Calu3 (cell line): Measurements from ENCODE around the gene SLC25A26. TPM values are rescaled to one million over a fixed set of nuclear protein-coding genes. Genes with fewer than 3 reads are reported as not detected.

Experiments used
- BruUV-seq: library from RNA; stranded (reverse); fragments of 400-500 nt; replicated peaks from 2 replicates; lab custom pipeline; 2021; lab: Mats Ljungman, UMichigan
- CTCF ChIA-PET: fragments of 300-600 bp; sonication (Branson Sonifier 250); formaldehyde crosslinking; loops from one replicate; lab custom pipeline; 2022; ENCODE audit warnings: antibody characterized with exemption; lab: Charles Lee
- DNase-seq: peaks from one replicate; pipeline ENCODE4 v3.0.0; 2022
- H3K27ac Mint-ChIP-seq: one replicate; pipeline ENCODE4 v1.8.0; 2022; ENCODE audit warnings: mixed read lengths; ENCODE audit not compliant: unreplicated experiment
- H3K27me3 Mint-ChIP-seq: one replicate; pipeline ENCODE4 v1.8.0; 2022; ENCODE audit warnings: mixed read lengths; ENCODE audit not compliant: unreplicated experiment
- H3K36me3 Mint-ChIP-seq: one replicate; pipeline ENCODE4 v1.8.0; 2022; ENCODE audit warnings: mild to moderate bottlenecking, moderate library complexity, mixed read lengths; ENCODE audit not compliant: insufficient read depth, unreplicated experiment
- H3K4me1 Mint-ChIP-seq: one replicate; pipeline ENCODE4 v1.8.0; 2022; ENCODE audit warnings: mild to moderate bottlenecking, low read depth, mixed read lengths; ENCODE audit not compliant: unreplicated experiment
- H3K4me3 Mint-ChIP-seq: one replicate; pipeline ENCODE4 v1.8.0; 2022; ENCODE audit warnings: mild to moderate bottlenecking, low read depth, moderate library complexity, mixed read lengths; ENCODE audit not compliant: unreplicated experiment
- H3K9me3 Mint-ChIP-seq: one replicate; pipeline ENCODE4 v1.8.0; 2022; ENCODE audit warnings: low read depth, mixed read lengths; ENCODE audit not compliant: unreplicated experiment
- CTCF ChIP-seq: fragments of 200-600 bp; IDR thresholded peaks from one replicate; pipeline ENCODE4 v1.8.0; 2022; ENCODE audit warnings: antibody characterized with exemption; ENCODE audit not compliant: unreplicated experiment
- intact Hi-C: fragments of 100-400 bp; cut with micrococcal nuclease; formaldehyde crosslinking; loops from one replicate; pipeline ENCODE4 v1.10.0; 2022; ENCODE audit not compliant: unreplicated experiment
- total RNA-seq: library from RNA; stranded (reverse); gene quantifications from 2 replicates; pipeline ENCODE4 v1.2.3, GENCODE V29; 2022

Gene SLC25A26
- total RNA-seq, 1 experiment from 2014 or later = 15.8 TPM

GRCh38 chr3:66322436-66322835, 101.6 kb downstream of the SLC25A26 start:
- Mint-ChIP-seq H3K27ac (no peak overlapping the region), H3K4me3 (no peak overlapping the region), H3K4me1 (peaks cover 13% of the 10 kb centered on the region), H3K9me3 (no peaks in the 10 kb centered on the region), H3K27me3 (no peaks in the 10 kb centered on the region), H3K36me3 (no peaks in the 10 kb centered on the region)
- BruUV-seq = no TSS peak
- intact Hi-C loops = no loop called here
- no peak for TF ChIP-seq CTCF
- CTCF ChIA-PET = no interaction called here
- DNase-seq = no peak

- intact Hi-C loops = no loop called here
- no peak for TF ChIP-seq CTCF
- H3K9me3 Mint-ChIP-seq = no peaks in the 10 kb centered on the region
- no peak for DNase-seq
- H3K36me3 Mint-ChIP-seq = no peaks in the 10 kb centered on the region
- no peak overlapping the region for H3K27ac Mint-ChIP-seq
- no peak overlapping the region for H3K4me3 Mint-ChIP-seq
- no peaks in the 10 kb centered on the region for H3K27me3 Mint-ChIP-seq
- no TSS peak for BruUV-seq
- CTCF ChIA-PET = no interaction called here
- H3K4me1 Mint-ChIP-seq = peaks cover 13% of the 10 kb centered on the region
These were observed 105.5 kb downstream of the SLC25A26 start for GRCh38 chr3:66326340-66326739.

DNA sequence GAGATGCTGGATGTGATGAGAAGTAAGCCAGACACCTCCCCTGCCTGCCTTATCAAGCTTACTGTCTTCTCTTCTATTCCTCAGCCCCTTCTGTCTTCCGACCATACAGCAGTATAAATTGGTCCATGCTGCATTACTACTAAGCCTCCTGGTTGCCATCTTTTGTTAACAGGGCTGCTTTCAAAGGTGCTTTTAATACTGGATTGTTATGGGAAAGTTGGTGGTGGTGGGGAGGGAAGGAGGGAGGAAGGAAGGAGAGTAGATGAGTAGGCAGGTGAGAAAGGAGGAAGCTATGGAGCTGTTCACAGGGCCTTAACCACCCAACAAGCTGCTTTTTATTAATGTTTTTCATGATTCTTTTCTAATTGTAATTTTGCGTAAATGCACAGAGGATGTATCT, 114.9 kb downstream of the SLC25A26 start:
- DNase-seq = no peak

GRCh38 chr3:66336333-66336766, 115.5 kb downstream of the SLC25A26 start:
- H3K4me3 Mint-ChIP-seq = no peak overlapping the region
- no peaks in the 10 kb centered on the region for H3K36me3 Mint-ChIP-seq
- no peak for DNase-seq
- H3K27ac Mint-ChIP-seq = no peak overlapping the region
- intact Hi-C loops = no loop called here
- TF ChIP-seq CTCF = no peak
- H3K27me3 Mint-ChIP-seq = no peaks in the 10 kb centered on the region
- no TSS peak for BruUV-seq
- CTCF ChIA-PET = no interaction called here
- H3K4me1 Mint-ChIP-seq = no peaks in the 10 kb centered on the region
- H3K9me3 Mint-ChIP-seq = no peaks in the 10 kb centered on the region

More for the DNA sequence above, 114.9 kb downstream of the SLC25A26 start:
- BruUV-seq = no TSS peak
- Mint-ChIP-seq H3K27ac (no peak overlapping the region), H3K4me1 (no peaks in the 10 kb centered on the region), H3K27me3 (no peaks in the 10 kb centered on the region), H3K4me3 (no peak overlapping the region), H3K36me3 (no peaks in the 10 kb centered on the region), H3K9me3 (no peaks in the 10 kb centered on the region)
- CTCF ChIA-PET = no interaction called here
- TF ChIP-seq CTCF = no peak
- intact Hi-C loops = no loop called here
